Eye (tissue), 1 donor: ENCODE results near the gene ZNF790.

Source experiments
- DNase-seq: peaks from one replicate; pipeline ENCODE4 v3.0.0-alpha.2; 2015

ZNF790 gene

GRCh38 chr19:36771261-36772231 lies 66.6 kb downstream of the ZNF790 start:
- peak; percentile 78 for DNase-seq
